Measurements from ENCODE around the gene RHBDD1.

GRCh38 chr2:226903179-226903578 lies 67.3 kb downstream of the RHBDD1 start:
- no peak for TF ChIP-seq NFE2L2 (conservative IDR thresholded peaks at IDR 0.05; ENCODE audit: low read length)
- TF ChIP-seq, protein P1, sequence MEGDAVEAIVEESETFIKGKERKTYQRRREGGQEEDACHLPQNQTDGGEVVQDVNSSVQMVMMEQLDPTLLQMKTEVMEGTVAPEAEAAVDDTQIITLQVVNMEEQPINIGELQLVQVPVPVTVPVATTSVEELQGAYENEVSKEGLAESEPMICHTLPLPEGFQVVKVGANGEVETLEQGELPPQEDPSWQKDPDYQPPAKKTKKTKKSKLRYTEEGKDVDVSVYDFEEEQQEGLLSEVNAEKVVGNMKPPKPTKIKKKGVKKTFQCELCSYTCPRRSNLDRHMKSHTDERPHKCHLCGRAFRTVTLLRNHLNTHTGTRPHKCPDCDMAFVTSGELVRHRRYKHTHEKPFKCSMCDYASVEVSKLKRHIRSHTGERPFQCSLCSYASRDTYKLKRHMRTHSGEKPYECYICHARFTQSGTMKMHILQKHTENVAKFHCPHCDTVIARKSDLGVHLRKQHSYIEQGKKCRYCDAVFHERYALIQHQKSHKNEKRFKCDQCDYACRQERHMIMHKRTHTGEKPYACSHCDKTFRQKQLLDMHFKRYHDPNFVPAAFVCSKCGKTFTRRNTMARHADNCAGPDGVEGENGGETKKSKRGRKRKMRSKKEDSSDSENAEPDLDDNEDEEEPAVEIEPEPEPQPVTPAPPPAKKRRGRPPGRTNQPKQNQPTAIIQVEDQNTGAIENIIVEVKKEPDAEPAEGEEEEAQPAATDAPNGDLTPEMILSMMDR (IDR thresholded peaks at IDR 0.05) = no peak
